ENCODE data around the gene GALNT15.

Gene GALNT15

GRCh38 chr3:16151109-16151508 is 23.4 kb upstream of the GALNT15 start:
- Histone ChIP-seq H3K36me3 (ENCODE audit: control insufficient read depth, insufficient read depth, low read length) (no peaks in the 10 kb centered on the region), H3K9me3 (ENCODE audit: control insufficient read depth, insufficient read depth, low read length) (0 out of 2 replicates have a peak, but pooled peaks cover 4% of the 10 kb centered on the region), H3K4me1 (ENCODE audit: control insufficient read depth, insufficient read depth, low read length) (no peaks in the 10 kb centered on the region), H3K9ac (ENCODE audit: low read depth, low read length) (no peak overlapping the region), H3K4me3 (ENCODE audit: low read depth, low read length) (no peak overlapping the region), H3K27me3 (ENCODE audit: control insufficient read depth, insufficient read depth, low read length) (no peaks in the 10 kb centered on the region), H3K27ac (ENCODE audit: low read depth, low read length) (no peak overlapping the region)

- no peak overlapping the region for H3K27ac ChIP-seq (ENCODE audit: low read depth, low read length)
- H3K9me3 ChIP-seq (ENCODE audit: control insufficient read depth, insufficient read depth, low read length) = peaks cover 8% of the 10 kb centered on the region
- no peak overlapping the region for H3K9ac ChIP-seq (ENCODE audit: low read depth, low read length)
- H3K36me3 ChIP-seq (ENCODE audit: control insufficient read depth, insufficient read depth, low read length) = no peaks in the 10 kb centered on the region
- H3K4me1 ChIP-seq (ENCODE audit: control insufficient read depth, insufficient read depth, low read length) = no peaks in the 10 kb centered on the region
- H3K27me3 ChIP-seq (ENCODE audit: control insufficient read depth, insufficient read depth, low read length) = no peaks in the 10 kb centered on the region
- H3K4me3 ChIP-seq (ENCODE audit: low read depth, low read length) = no peak overlapping the region
Measured at GRCh38 chr3:16168211-16168610, 6.3 kb upstream of the GALNT15 start.

- no peaks in the 10 kb centered on the region for H3K36me3 ChIP-seq (ENCODE audit: control insufficient read depth, insufficient read depth, low read length)
- H3K4me3 ChIP-seq (ENCODE audit: low read depth, low read length) = no peak overlapping the region
- no peak overlapping the region for H3K27ac ChIP-seq (ENCODE audit: low read depth, low read length)
- no peaks in the 10 kb centered on the region for H3K4me1 ChIP-seq (ENCODE audit: control insufficient read depth, insufficient read depth, low read length)
- no peak overlapping the region for H3K9ac ChIP-seq (ENCODE audit: low read depth, low read length)
- no peaks in the 10 kb centered on the region for H3K9me3 ChIP-seq (ENCODE audit: control insufficient read depth, insufficient read depth, low read length)
- H3K27me3 ChIP-seq (ENCODE audit: control insufficient read depth, insufficient read depth, low read length) = no peaks in the 10 kb centered on the region
Measured at GRCh38 chr3:16171009-16171408, 3.5 kb upstream of the GALNT15 start.

- Histone ChIP-seq H3K27me3 (ENCODE audit: control insufficient read depth, insufficient read depth, low read length) (no peaks in the 10 kb centered on the region), H3K4me1 (ENCODE audit: control insufficient read depth, insufficient read depth, low read length) (no peaks in the 10 kb centered on the region), H3K4me3 (ENCODE audit: low read depth, low read length) (no peak overlapping the region), H3K27ac (ENCODE audit: low read depth, low read length) (no peak overlapping the region), H3K36me3 (ENCODE audit: control insufficient read depth, insufficient read depth, low read length) (no peaks in the 10 kb centered on the region), H3K9ac (ENCODE audit: low read depth, low read length) (no peak overlapping the region), H3K9me3 (ENCODE audit: control insufficient read depth, insufficient read depth, low read length) (no peaks in the 10 kb centered on the region)
Measured at GRCh38 chr3:16171825-16172224, 2.7 kb upstream of the GALNT15 start.

GRCh38 chr3:16173283-16174025 is 1.0 kb upstream of the GALNT15 start:
- no peak overlapping the region for H3K4me3 ChIP-seq (ENCODE audit: low read depth, low read length)
- no peaks in the 10 kb centered on the region for H3K27me3 ChIP-seq (ENCODE audit: control insufficient read depth, insufficient read depth, low read length)
- H3K4me1 ChIP-seq (ENCODE audit: control insufficient read depth, insufficient read depth, low read length) = no peaks in the 10 kb centered on the region
- no peak overlapping the region for H3K27ac ChIP-seq (ENCODE audit: low read depth, low read length)
- no peak overlapping the region for H3K9ac ChIP-seq (ENCODE audit: low read depth, low read length)
- no peaks in the 10 kb centered on the region for H3K9me3 ChIP-seq (ENCODE audit: control insufficient read depth, insufficient read depth, low read length)
- no peaks in the 10 kb centered on the region for H3K36me3 ChIP-seq (ENCODE audit: control insufficient read depth, insufficient read depth, low read length)

- Histone ChIP-seq H3K9ac (ENCODE audit: low read depth, low read length) (no peak overlapping the region), H3K27me3 (ENCODE audit: control insufficient read depth, insufficient read depth, low read length) (no peaks in the 10 kb centered on the region), H3K4me3 (ENCODE audit: low read depth, low read length) (no peak overlapping the region), H3K9me3 (ENCODE audit: control insufficient read depth, insufficient read depth, low read length) (no peaks in the 10 kb centered on the region), H3K4me1 (ENCODE audit: control insufficient read depth, insufficient read depth, low read length) (no peaks in the 10 kb centered on the region), H3K27ac (ENCODE audit: low read depth, low read length) (no peak overlapping the region), H3K36me3 (ENCODE audit: control insufficient read depth, insufficient read depth, low read length) (no peaks in the 10 kb centered on the region)
Measured at GRCh38 chr3:16174026-16174355, 489 bp upstream of the GALNT15 start.

- Histone ChIP-seq H3K9ac (ENCODE audit: low read depth, low read length) (no peak overlapping the region), H3K4me1 (ENCODE audit: control insufficient read depth, insufficient read depth, low read length) (no peaks in the 10 kb centered on the region), H3K27ac (ENCODE audit: low read depth, low read length) (no peak overlapping the region), H3K9me3 (ENCODE audit: control insufficient read depth, insufficient read depth, low read length) (no peaks in the 10 kb centered on the region), H3K4me3 (ENCODE audit: low read depth, low read length) (no peak overlapping the region), H3K27me3 (ENCODE audit: control insufficient read depth, insufficient read depth, low read length) (no peaks in the 10 kb centered on the region), H3K36me3 (ENCODE audit: control insufficient read depth, insufficient read depth, low read length) (no peaks in the 10 kb centered on the region)
Measured at GRCh38 chr3:16174976-16175901, 759 bp downstream of the GALNT15 start.

GRCh38 chr3:16176391-16177030 is 2.0 kb downstream of the GALNT15 start:
- H3K36me3 ChIP-seq (ENCODE audit: control insufficient read depth, insufficient read depth, low read length) = no peaks in the 10 kb centered on the region
- no peak overlapping the region for H3K9ac ChIP-seq (ENCODE audit: low read depth, low read length)
- no peaks in the 10 kb centered on the region for H3K4me1 ChIP-seq (ENCODE audit: control insufficient read depth, insufficient read depth, low read length)
- H3K4me3 ChIP-seq (ENCODE audit: low read depth, low read length) = no peak overlapping the region
- no peaks in the 10 kb centered on the region for H3K27me3 ChIP-seq (ENCODE audit: control insufficient read depth, insufficient read depth, low read length)
- no peaks in the 10 kb centered on the region for H3K9me3 ChIP-seq (ENCODE audit: control insufficient read depth, insufficient read depth, low read length)
- no peak overlapping the region for H3K27ac ChIP-seq (ENCODE audit: low read depth, low read length)

GRCh38 chr3:16177382-16177781 is 2.9 kb downstream of the GALNT15 start:
- Histone ChIP-seq H3K9ac (ENCODE audit: low read depth, low read length) (no peak overlapping the region), H3K4me3 (ENCODE audit: low read depth, low read length) (no peak overlapping the region), H3K27ac (ENCODE audit: low read depth, low read length) (no peak overlapping the region), H3K9me3 (ENCODE audit: control insufficient read depth, insufficient read depth, low read length) (no peaks in the 10 kb centered on the region), H3K4me1 (ENCODE audit: control insufficient read depth, insufficient read depth, low read length) (no peaks in the 10 kb centered on the region), H3K36me3 (ENCODE audit: control insufficient read depth, insufficient read depth, low read length) (no peaks in the 10 kb centered on the region), H3K27me3 (ENCODE audit: control insufficient read depth, insufficient read depth, low read length) (no peaks in the 10 kb centered on the region)

GRCh38 chr3:16177962-16178627 is 3.6 kb downstream of the GALNT15 start:
- Histone ChIP-seq H3K4me1 (ENCODE audit: control insufficient read depth, insufficient read depth, low read length) (no peaks in the 10 kb centered on the region), H3K27me3 (ENCODE audit: control insufficient read depth, insufficient read depth, low read length) (no peaks in the 10 kb centered on the region), H3K27ac (ENCODE audit: low read depth, low read length) (no peak overlapping the region), H3K36me3 (ENCODE audit: control insufficient read depth, insufficient read depth, low read length) (no peaks in the 10 kb centered on the region), H3K9me3 (ENCODE audit: control insufficient read depth, insufficient read depth, low read length) (no peaks in the 10 kb centered on the region), H3K4me3 (ENCODE audit: low read depth, low read length) (no peak overlapping the region), H3K9ac (ENCODE audit: low read depth, low read length) (no peak overlapping the region)
